OCI-LY1 (cell line): ENCODE results near the gene ACAN.

Source experiments
- EZH2 ChIP-seq: fragments of 200-600 bp; sonication (generic), shearing (Covaris generic); IDR thresholded peaks from 2 replicates; pipeline ENCODE4 v1.8.0; 2017; ENCODE audit warnings: borderline replicate concordance, mixed run types, mild to moderate bottlenecking, antibody characterized with exemption, low read length, moderate library complexity, mixed read lengths
- TF ChIP-seq, protein P1 (sequence below): fragments of 200-600 bp; sonication (generic), shearing (Covaris generic); IDR thresholded peaks from 2 replicates; pipeline ENCODE4 v1.5.1; 2017; ENCODE audit warnings: mild to moderate bottlenecking, antibody characterized with exemption, low read length, moderate library complexity, mixed read lengths

DNA sequence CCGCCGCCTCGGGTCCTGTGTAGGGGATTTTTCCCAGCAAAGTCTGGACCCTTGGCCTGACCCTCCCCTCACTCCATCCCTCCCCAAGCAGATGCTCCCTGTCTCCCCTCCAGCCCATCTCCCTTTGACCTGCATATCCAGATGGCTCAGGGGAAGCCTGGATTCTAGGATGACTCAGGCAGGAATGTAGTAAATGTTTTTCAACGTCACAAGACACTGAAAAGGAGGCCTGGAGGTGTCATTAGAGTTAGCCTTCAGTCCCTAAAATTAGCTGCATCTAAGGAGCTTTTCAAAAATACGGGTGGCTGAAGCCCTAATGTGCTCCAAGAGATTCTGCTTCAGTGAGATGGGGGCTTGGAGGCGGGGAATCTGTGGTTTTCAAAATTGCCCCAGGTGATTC is 7.2 kb downstream of the ACAN start:
- TF ChIP-seq, protein P1, sequence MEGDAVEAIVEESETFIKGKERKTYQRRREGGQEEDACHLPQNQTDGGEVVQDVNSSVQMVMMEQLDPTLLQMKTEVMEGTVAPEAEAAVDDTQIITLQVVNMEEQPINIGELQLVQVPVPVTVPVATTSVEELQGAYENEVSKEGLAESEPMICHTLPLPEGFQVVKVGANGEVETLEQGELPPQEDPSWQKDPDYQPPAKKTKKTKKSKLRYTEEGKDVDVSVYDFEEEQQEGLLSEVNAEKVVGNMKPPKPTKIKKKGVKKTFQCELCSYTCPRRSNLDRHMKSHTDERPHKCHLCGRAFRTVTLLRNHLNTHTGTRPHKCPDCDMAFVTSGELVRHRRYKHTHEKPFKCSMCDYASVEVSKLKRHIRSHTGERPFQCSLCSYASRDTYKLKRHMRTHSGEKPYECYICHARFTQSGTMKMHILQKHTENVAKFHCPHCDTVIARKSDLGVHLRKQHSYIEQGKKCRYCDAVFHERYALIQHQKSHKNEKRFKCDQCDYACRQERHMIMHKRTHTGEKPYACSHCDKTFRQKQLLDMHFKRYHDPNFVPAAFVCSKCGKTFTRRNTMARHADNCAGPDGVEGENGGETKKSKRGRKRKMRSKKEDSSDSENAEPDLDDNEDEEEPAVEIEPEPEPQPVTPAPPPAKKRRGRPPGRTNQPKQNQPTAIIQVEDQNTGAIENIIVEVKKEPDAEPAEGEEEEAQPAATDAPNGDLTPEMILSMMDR, result no peak
- TF ChIP-seq EZH2, result no peak
